H1 (cell line): ENCODE data around the gene VSTM2B. TPM values are rescaled to one million over a fixed set of nuclear protein-coding genes. Genes with fewer than 3 reads are reported as not detected.

Experiments
- CTCF ChIA-PET: fragments of 300-600 bp; sonication (Branson Sonifier 250); formaldehyde crosslinking; loops from one replicate; lab custom pipeline; 2021; ENCODE audit not compliant: partially characterized antibody; lab: Charles Lee
- POLR2A ChIA-PET: fragments of 300-600 bp; sonication (Branson Sonifier 250); formaldehyde crosslinking; loops from one replicate; lab custom pipeline; 2021; ENCODE audit warnings: inconsistent platforms; ENCODE audit not compliant: partially characterized antibody; lab: Charles Lee
- DNase-seq, 2 experiments: peaks; one replicate each; pipeline versions ENCODE4 v3.0.0 to v3.0.0-alpha.2; 2010 to 2022; ENCODE audit warnings: low spot score in 2 of 2, low read depth in 1 of 2, mixed read lengths in 1 of 2
- FAIRE-seq: peaks from 2 replicates; lab custom pipeline; 2011; peaks lifted over from hg19 to GRCh38; lab: Jason Lieb, UNC
- H2AFZ ChIP-seq: 2 replicates; pipeline ENCODE4 v1.8.1; 2012; ENCODE audit warnings: low read length, inconsistent platforms
- H2AK5ac ChIP-seq: 2 replicates; pipeline ENCODE4 v1.6.1; 2013; ENCODE audit warnings: low read depth, low read length
- H2BK120ac ChIP-seq: replicated peaks from 2 replicates; pipeline ENCODE3; 2013; ENCODE audit warnings: low read depth, low read length, inconsistent platforms
- H2BK12ac ChIP-seq: 2 replicates; pipeline ENCODE4 v1.6.1; 2013; ENCODE audit warnings: low read depth, low read length
- H2BK15ac ChIP-seq: 2 replicates; pipeline ENCODE4 v1.6.1; 2013; ENCODE audit warnings: low read length
- H2BK20ac ChIP-seq: 2 replicates; pipeline ENCODE4 v1.6.1; 2013; ENCODE audit warnings: low read length
- H2BK5ac ChIP-seq: 2 replicates; pipeline ENCODE4 v1.6.1; 2013; ENCODE audit warnings: low read depth, low read length
- H3K14ac ChIP-seq: 2 replicates; pipeline ENCODE4 v1.6.1; 2013; ENCODE audit warnings: inconsistent platforms; ENCODE audit not compliant: insufficient read length
- H3K18ac ChIP-seq: 2 replicates; pipeline ENCODE4 v1.6.1; 2013; ENCODE audit warnings: low read length; ENCODE audit errors: extremely low read depth
- H3K23ac ChIP-seq: 2 replicates; pipeline ENCODE4 v1.6.1; 2013; ENCODE audit warnings: inconsistent platforms; ENCODE audit not compliant: insufficient read length
- H3K23me2 ChIP-seq: 2 replicates; pipeline ENCODE4 v1.6.1; 2013; ENCODE audit warnings: low read depth, low read length
- H3K27ac ChIP-seq: 2 replicates; pipeline ENCODE4 v1.6.1; 2011; ENCODE audit warnings: low read depth, low read length, inconsistent platforms
- H3K27me3 ChIP-seq, 4 experiments: replicated peaks in 1 of 4; 1 replicate in 1 of 4; 2 replicates in 3 of 4; pipeline versions ENCODE4 v1.6.1 to v1.8.1; 2011 to 2013; ENCODE audit warnings: low read length in 3 of 4, mild to moderate bottlenecking in 3 of 4, inconsistent platforms in 2 of 4, mixed read lengths in 2 of 4, moderate library complexity in 1 of 4; ENCODE audit not compliant: control insufficient read depth in 3 of 4, insufficient read depth in 3 of 4; ENCODE audit errors: extremely low read depth in 1 of 4
- H3K36me3 ChIP-seq, 4 experiments: 2 replicates each; pipeline versions ENCODE4 v1.6.1 to v1.8.1; 2011 to 2013; ENCODE audit warnings: mild to moderate bottlenecking in 4 of 4, low read length in 3 of 4, moderate library complexity in 2 of 4, control low read depth in 1 of 4, inconsistent platforms in 1 of 4; ENCODE audit not compliant: insufficient read depth in 4 of 4, control insufficient read depth in 2 of 4
- H3K4ac ChIP-seq: replicated peaks from 2 replicates; pipeline ENCODE3; 2013; ENCODE audit warnings: low read length, low read depth, mixed read lengths, inconsistent platforms; ENCODE audit not compliant: insufficient read length
- H3K4me1 ChIP-seq, 4 experiments: replicated peaks in 1 of 4; 1 replicate in 1 of 4; 2 replicates in 3 of 4; pipeline versions ENCODE4 v1.6.1 to v1.8.1; 2011 to 2013; ENCODE audit warnings: low read length in 3 of 4, inconsistent platforms in 2 of 4, mixed read lengths in 1 of 4; ENCODE audit not compliant: insufficient read depth in 4 of 4, control insufficient read depth in 3 of 4
- H3K4me2 ChIP-seq, 2 experiments: 2 replicates each; pipeline versions ENCODE4 v1.6.1 to v1.8.1; 2011 to 2013; ENCODE audit warnings: low read depth in 2 of 2, low read length in 2 of 2, control low read depth in 1 of 2, inconsistent platforms in 1 of 2, mild to moderate bottlenecking in 1 of 2; ENCODE audit not compliant: insufficient read depth in 1 of 2
- H3K4me3 ChIP-seq, 4 experiments: fragments of 200-600, 300-600 bp in 1 of 4; sonication (generic), shearing (Covaris generic), sonication (Bioruptor Twin) in 1 of 4; 2 replicates each; pipeline versions ENCODE4 v1.5.1 to v1.8.1; 2011 to 2016; ENCODE audit warnings: low read length in 4 of 4, low read depth in 3 of 4, control low read depth in 2 of 4, inconsistent platforms in 2 of 4, mild to moderate bottlenecking in 2 of 4, mixed read lengths in 1 of 4, moderate library complexity in 1 of 4; ENCODE audit not compliant: insufficient read depth in 2 of 4; ENCODE audit errors: extremely low read depth in 1 of 4
- H3K56ac ChIP-seq: replicated peaks from 2 replicates; pipeline ENCODE3; 2013; ENCODE audit warnings: low read depth, mild to moderate bottlenecking, mixed read lengths, low read length, inconsistent platforms; ENCODE audit not compliant: insufficient read length
- H3K79me1 ChIP-seq: 2 replicates; pipeline ENCODE4 v1.6.1; 2013; ENCODE audit warnings: low read depth, low read length, control low read depth
- H3K79me2 ChIP-seq, 2 experiments: 2 replicates each; pipeline versions ENCODE4 v1.6.1 to v1.8.1; 2012 to 2013; ENCODE audit warnings: low read length in 2 of 2, mild to moderate bottlenecking in 2 of 2, inconsistent platforms in 1 of 2; ENCODE audit not compliant: insufficient read depth in 2 of 2, control insufficient read depth in 1 of 2
- H3K9ac ChIP-seq, 4 experiments: replicated peaks in 1 of 4; 1 replicate in 1 of 4; 2 replicates in 3 of 4; pipeline versions ENCODE4 v1.6.1 to v1.8.1; 2011 to 2013; ENCODE audit warnings: low read depth in 3 of 4, low read length in 3 of 4, control low read depth in 2 of 4, mild to moderate bottlenecking in 2 of 4, moderate library complexity in 2 of 4, inconsistent platforms in 1 of 4; ENCODE audit errors: extremely low read depth in 1 of 4
- H3K9me3 ChIP-seq, 2 experiments: 2 replicates each; pipeline versions ENCODE4 v1.6.1 to v1.8.1; 2012 to 2013; ENCODE audit warnings: mild to moderate bottlenecking in 2 of 2, moderate library complexity in 2 of 2, control low read depth in 1 of 2, inconsistent platforms in 1 of 2, low read depth in 1 of 2, low read length in 1 of 2, mixed read lengths in 1 of 2; ENCODE audit not compliant: insufficient read depth in 2 of 2
- H4K20me1 ChIP-seq, 2 experiments: replicated peaks in 1 of 2; 2 replicates each; pipeline versions ENCODE3 to v1.8.1; 2011 to 2013; ENCODE audit warnings: inconsistent platforms in 2 of 2, low read length in 2 of 2, mild to moderate bottlenecking in 1 of 2; ENCODE audit not compliant: insufficient read depth in 2 of 2, control insufficient read depth in 1 of 2
- H4K5ac ChIP-seq: 2 replicates; pipeline ENCODE4 v1.6.1; 2013; ENCODE audit warnings: low read length, low read depth, mixed read lengths, inconsistent platforms; ENCODE audit not compliant: insufficient read length
- H4K8ac ChIP-seq: 2 replicates; pipeline ENCODE4 v1.8.0; 2013; ENCODE audit warnings: mild to moderate bottlenecking, moderate library complexity, low read length, inconsistent platforms; ENCODE audit not compliant: insufficient read depth; ENCODE audit errors: extremely low read depth
- H4K91ac ChIP-seq: replicated peaks from 2 replicates; pipeline ENCODE3; 2013; ENCODE audit warnings: low read length, mixed read lengths, inconsistent platforms; ENCODE audit not compliant: insufficient read length
- CHD1 ChIP-seq: IDR thresholded peaks from 2 replicates; pipeline ENCODE4 v1.6.1; 2012; ENCODE audit warnings: low read depth, low read length, improper control_type of control experiment
- CREB1 ChIP-seq: IDR thresholded peaks from 2 replicates; pipeline ENCODE4 v1.6.1; 2012; ENCODE audit warnings: inconsistent platforms
- CTCF ChIP-seq, 3 experiments: IDR thresholded peaks; 1 replicate in 2 of 3; 2 replicates in 1 of 3; pipeline versions ENCODE4 v1.5.1 to v1.6.1; 2011; ENCODE audit warnings: low read length in 3 of 3, mild to moderate bottlenecking in 3 of 3, inconsistent platforms in 2 of 3, low read depth in 1 of 3, moderate library complexity in 1 of 3; ENCODE audit not compliant: insufficient read depth in 1 of 3; ENCODE audit errors: control extremely low read depth in 1 of 3
- PHF8 ChIP-seq: fragments of 200-600 bp; sonication (generic); conservative IDR thresholded peaks from 2 replicates; pipeline ENCODE4 v1.7.1; 2012; ENCODE audit warnings: low read depth, mild to moderate bottlenecking, inconsistent platforms, low read length, moderate library complexity
- POLR2AphosphoS5 ChIP-seq: IDR thresholded peaks from 2 replicates; pipeline ENCODE4 v1.6.1; 2011; ENCODE audit warnings: low read depth, low read length
- POU5F1 ChIP-seq: IDR thresholded peaks from 2 replicates; pipeline ENCODE4 v1.6.1; 2011; ENCODE audit warnings: low read depth, mild to moderate bottlenecking, low read length, moderate library complexity
- RAD21 ChIP-seq, 2 experiments: IDR thresholded peaks in 1 of 2; conservative IDR thresholded peaks in 1 of 2; 2 replicates each; pipeline ENCODE4 v1.6.1; 2011; ENCODE audit warnings: low read depth in 2 of 2, low read length in 2 of 2, improper control_type of control experiment in 1 of 2, inconsistent platforms in 1 of 2, mild to moderate bottlenecking in 1 of 2, moderate library complexity in 1 of 2
- RNF2 ChIP-seq: fragments of 200-900, 300-1000 bp; sonication (generic); IDR thresholded peaks from 2 replicates; pipeline ENCODE4 v1.7.1; 2016; ENCODE audit warnings: borderline replicate concordance, low read depth, mild to moderate bottlenecking, antibody characterized with exemption, low read length; ENCODE audit not compliant: poor library complexity, severe bottlenecking; ENCODE audit errors: missing control alignments
- SIRT6 ChIP-seq: IDR thresholded peaks from one replicate; pipeline ENCODE4 v1.7.1; 2012; ENCODE audit warnings: low read length, inconsistent platforms
- SIX5 ChIP-seq: IDR thresholded peaks from 2 replicates; pipeline ENCODE4 v1.6.1; 2011; ENCODE audit warnings: mild to moderate bottlenecking, low read depth, low read length
- WGBS, 2 experiments: shearing (Covaris generic) in 1 of 2; methylation state at CpG; one replicate each; pipeline versions ENCODE4 v1.1.6 to v1.1.7; 2013 to 2015; ENCODE audit warnings: low lambda C conversion rate in 2 of 2, mixed read lengths in 2 of 2, inconsistent platforms in 1 of 2, low coverage in 1 of 2, missing lambda C conversion rate in 1 of 2; ENCODE audit not compliant: insufficient replicate concordance in 2 of 2, insufficient coverage in 1 of 2, insufficient read length in 1 of 2; ENCODE audit errors: extremely low coverage in 1 of 2, missing lambda C conversion rate in 1 of 2; 5-methylcytosine and 5-hydroxymethylcytosine counted together
- polyA plus RNA-seq, 7 experiments: library from polyadenylated mRNA; depleted of rRNA in 3 of 7; stranded (reverse) in 5 of 7; unstranded in 2 of 7; fragments of >200 nt in 5 of 7; fragments of 200-250 nt in 2 of 7; gene quantifications; 1 replicate in 5 of 7; 2 replicates in 1 of 7; 4 replicates in 1 of 7; pipeline versions ENCODE4 v1.2.1 to v1.2.3, GENCODE V29; 2011 to 2013; ENCODE audit warnings: missing spikeins in 2 of 7, mixed read lengths in 2 of 7
- total RNA-seq: library from RNA; stranded (reverse); fragmentation: NEBNext Ultra II Directional; extraction: Animal tissue kit (Norgen Biotek cat#: 25700); gene quantifications from 2 replicates; pipeline ENCODE4 v1.2.1, GENCODE V29; 2021

Gene VSTM2B
- total and polyA plus RNA-seq, 2 of the 8 experiments (the other 6 are each of a cell fraction or from before 2014, with no cell fraction given) = 0.82 to 1.5 TPM

GRCh38 chr19:29596885-29597525 lies 71.2 kb downstream of the VSTM2B start:
- Histone ChIP-seq H3K79me2 (no peaks in the 10 kb centered on the region), H3K18ac (no peak overlapping the region), H2BK15ac (no peak overlapping the region), H3K4me3 (no peak overlapping the region), H2BK5ac (no peak overlapping the region; the same call in 1 of the 2 replicates), H3K14ac (no peak overlapping the region), H3K4me1 (peaks cover 3 to 15% (median 13%) of the 10 kb centered on the region in 4 experiments; a peak in 6 of 7 replicates), H3K9me3 (no peaks in the 10 kb centered on the region), H3K4me2 (peak overlapping the region in 1 of 2 experiments; percentile 74; a peak in 2 of 4 replicates), H2BK12ac (no peak overlapping the region), H4K20me1 (no peaks in the 10 kb centered on the region), H2AK5ac (no peak overlapping the region), H3K36me3 (no peaks in the 10 kb centered on the region), H3K27me3 (peaks cover 0 to 2% (median 0%) of the 10 kb centered on the region in 4 experiments; a peak in 3 of 7 replicates), H4K5ac (no peak overlapping the region), H3K79me1 (no peaks in the 10 kb centered on the region), H3K9ac (no peak overlapping the region), H3K23ac (no peak overlapping the region), H4K91ac (no peak overlapping the region), H2BK120ac (no peak overlapping the region), H2AFZ (no peak overlapping the region), H3K27ac (no peak overlapping the region), H3K56ac (no peak overlapping the region), H3K4ac (no peak overlapping the region), H4K8ac (no peak overlapping the region), H3K23me2 (0 out of 2 replicates have a peak, but pooled peaks cover 1% of the 10 kb centered on the region), H2BK20ac (no peak overlapping the region)
- 71% methylated on average over 9 of the region's 9 CpGs; no CpG with 5 or more reads in 1 of the 2 experiments for WGBS, 2 experiments
- ChIA-PET POLR2A (interaction anchor here (1.1 to 1.3 kb wide), 2 partner anchors 9 to 10 kb away, joined by 3 to 9 read pairs; partner anchors contain the start of gene POP4), CTCF (interaction anchor here (0.6 to 7.1 kb wide), 21 partner anchors 9 to 477 kb away, joined by 3 to 42 read pairs (median 4); partner anchors contain the start of gene POP4)
- no peak for DNase-seq
- no peak for FAIRE-seq
- TF ChIP-seq POLR2AphosphoS5 = no peak
- no peak for TF ChIP-seq PHF8
- no peak for TF ChIP-seq RNF2
- no peak for TF ChIP-seq POU5F1
- no peak for TF ChIP-seq SIRT6
- no peak for TF ChIP-seq CHD1
- TF ChIP-seq RAD21 (IDR thresholded peaks at IDR 0.05 in 1 of 2, conservative IDR thresholded peaks at IDR 0.05 in 1 of 2; ENCODE audit: low read depth in 2 of 2, low read length in 2 of 2) = peak; percentile 87
- TF ChIP-seq CREB1 = no peak
- no peak for TF ChIP-seq SIX5
- peak; percentile 13 to 61 (median 58) for TF ChIP-seq CTCF (IDR thresholded peaks at IDR 0.05; ENCODE audit: control extremely low read depth in 1 of 3, insufficient read depth in 1 of 3, low read depth in 1 of 3, low read length in 3 of 3)
